IPS DF 4.7 (cell line): Measurements from ENCODE around the gene SYTL1.

Source experiments
- DNase-seq: peaks from one replicate; pipeline ENCODE4 v3.0.0-alpha.2; 2013; ENCODE audit warnings: low spot score; ENCODE audit errors: extremely low read depth

Gene SYTL1

GRCh38 chr1:27318136-27318535 is 23.7 kb upstream of the SYTL1 start:
- no peak for DNase-seq

- DNase-seq = no peak
Measured at GRCh38 chr1:27318596-27318995, 23.2 kb upstream of the SYTL1 start.

DNA sequence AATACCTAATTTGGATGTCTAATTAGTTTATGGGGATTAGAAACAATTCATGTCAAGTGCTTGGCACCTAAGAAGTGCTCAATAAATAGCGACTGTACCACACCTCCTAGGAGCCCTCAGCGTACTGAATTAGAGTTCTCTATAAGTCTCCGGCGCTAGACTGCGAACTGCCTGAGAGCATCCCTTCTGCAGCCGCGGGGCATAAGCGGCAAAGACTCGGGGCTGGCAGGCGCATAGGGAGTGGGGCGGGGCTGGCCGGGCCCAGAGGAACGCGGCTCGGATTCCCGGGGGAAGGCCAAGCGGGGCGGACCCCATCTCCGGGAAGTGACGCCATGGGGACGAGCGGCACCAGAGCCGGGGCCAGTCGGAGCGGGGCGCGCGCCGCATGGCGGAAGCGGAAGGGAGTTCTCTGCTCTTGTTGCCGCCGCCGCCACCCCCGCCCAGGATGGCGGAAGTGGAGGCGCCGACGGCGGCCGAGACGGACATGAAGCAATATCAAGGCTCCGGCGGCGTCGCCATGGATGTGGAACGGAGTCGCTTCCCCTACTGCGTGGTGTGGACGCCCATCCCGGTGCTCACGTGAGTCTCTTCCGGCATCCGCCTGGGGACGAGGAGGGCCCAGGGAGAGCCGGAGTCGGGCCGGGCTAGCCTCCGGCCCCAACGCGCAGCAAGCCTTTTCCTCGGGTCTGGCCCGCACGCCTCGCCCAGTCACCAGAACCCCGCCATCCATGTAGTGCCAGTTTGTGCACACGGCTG is 19.8 kb upstream of the SYTL1 start, which contains the start of gene TMEM222:
Gene TMEM222, plus strand, starts transcription at position 351 of the 756 bp plus-strand sequence. Its CDS starts 35 bp downstream, at position 386.
- DNase-seq = no peak

- no peak for DNase-seq
Measured at GRCh38 chr1:27322569-27323240, 19.1 kb upstream of the SYTL1 start.

DNA sequence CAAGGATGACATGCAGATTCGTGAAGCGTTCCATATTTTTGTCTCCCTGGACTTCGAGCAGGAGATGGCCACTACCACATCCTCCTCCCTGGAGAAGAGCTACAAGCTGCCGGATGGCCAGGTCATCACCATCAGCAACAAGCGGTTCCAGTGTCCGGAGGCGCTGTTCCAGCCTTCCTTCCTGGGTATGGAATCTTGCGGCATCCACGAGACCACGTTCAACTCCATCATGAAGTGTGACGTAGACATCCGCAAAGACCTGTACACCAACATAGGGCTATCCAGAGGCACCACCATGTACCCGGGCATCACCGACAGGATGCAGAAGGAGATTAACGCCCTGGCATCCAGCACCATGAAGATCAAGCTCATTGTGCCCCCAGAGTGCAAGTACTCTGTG is 16.5 kb upstream of the SYTL1 start:
- DNase-seq = no peak

GRCh38 chr1:27327964-27328363 is 13.9 kb upstream of the SYTL1 start:
- DNase-seq = no peak

DNA sequence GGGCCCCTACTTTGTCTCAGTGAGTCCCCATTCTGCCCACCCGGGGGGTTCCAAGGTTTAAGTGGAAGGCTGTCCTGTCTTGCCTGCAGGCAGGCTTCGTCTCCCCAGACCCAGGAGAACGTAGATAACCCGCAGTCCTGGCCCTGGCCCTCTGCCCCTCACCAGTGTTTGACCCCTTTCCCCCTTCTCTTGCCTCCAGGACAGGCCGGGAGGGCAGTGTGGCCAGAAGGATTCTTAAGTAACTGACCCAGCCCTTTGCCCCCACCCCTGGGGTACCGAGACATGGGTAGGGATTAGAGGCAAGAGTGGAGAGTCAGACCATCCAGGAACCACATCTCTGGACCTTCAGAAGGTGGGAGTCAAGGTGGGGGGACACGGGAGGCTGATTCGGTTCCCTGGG is 11.0 kb upstream of the SYTL1 start:
- DNase-seq = no peak

DNA sequence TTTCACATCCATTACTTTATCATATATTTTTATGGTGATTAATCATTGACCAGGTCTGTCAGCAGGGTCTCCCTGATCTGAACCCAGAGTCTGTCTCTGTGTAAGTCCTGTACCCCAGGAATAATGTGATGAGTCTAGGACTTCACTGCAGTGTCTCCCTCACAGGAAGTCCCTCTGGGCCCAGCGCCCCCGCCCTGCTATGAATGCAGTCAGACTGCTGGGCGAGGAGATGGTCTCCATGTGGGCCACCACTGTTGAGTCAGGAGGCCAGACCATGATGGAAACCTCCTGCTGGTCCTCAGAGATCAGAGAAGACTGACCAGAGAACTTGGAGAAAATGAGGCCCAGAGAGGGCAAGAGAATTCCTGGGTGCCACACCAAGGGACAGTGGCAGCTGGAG is 10.4 kb upstream of the SYTL1 start:
- DNase-seq = no peak

GRCh38 chr1:27331922-27332321 is 9.9 kb upstream of the SYTL1 start:
- DNase-seq = no peak

GRCh38 chr1:27332536-27333281 is 9.1 kb upstream of the SYTL1 start:
- DNase-seq = no peak

GRCh38 chr1:27333717-27334279 is 8.0 kb upstream of the SYTL1 start:
- DNase-seq = no peak

GRCh38 chr1:27335506-27336422 is 6.1 kb upstream of the SYTL1 start:
- no peak for DNase-seq

DNA sequence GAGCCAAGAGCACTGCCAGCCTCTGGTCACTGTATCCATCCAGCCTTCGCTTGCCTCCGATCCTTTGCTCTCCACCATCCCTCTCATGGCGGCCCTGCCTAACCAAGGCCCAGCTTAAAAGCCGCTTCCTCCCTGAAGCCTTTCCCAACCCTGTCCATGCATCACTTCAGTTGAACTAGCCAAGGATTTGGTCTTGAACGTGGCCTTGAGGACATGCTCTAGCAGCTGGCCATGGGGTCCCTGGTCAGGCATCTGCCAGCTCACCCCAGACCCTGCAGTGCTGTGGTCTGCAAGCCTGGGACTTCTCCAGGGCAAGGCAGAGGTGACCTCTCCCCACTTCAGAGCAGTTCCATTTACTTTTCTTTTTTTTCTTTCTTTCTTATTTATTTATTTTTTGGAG is 5.1 kb upstream of the SYTL1 start:
- no peak for DNase-seq

GRCh38 chr1:27338751-27339150 is 3.1 kb upstream of the SYTL1 start:
- no peak for DNase-seq

GRCh38 chr1:27339213-27339612 is 2.6 kb upstream of the SYTL1 start:
- no peak for DNase-seq

- no peak for DNase-seq
Measured at GRCh38 chr1:27342391-27342777, 562 bp downstream of the SYTL1 start.

DNA sequence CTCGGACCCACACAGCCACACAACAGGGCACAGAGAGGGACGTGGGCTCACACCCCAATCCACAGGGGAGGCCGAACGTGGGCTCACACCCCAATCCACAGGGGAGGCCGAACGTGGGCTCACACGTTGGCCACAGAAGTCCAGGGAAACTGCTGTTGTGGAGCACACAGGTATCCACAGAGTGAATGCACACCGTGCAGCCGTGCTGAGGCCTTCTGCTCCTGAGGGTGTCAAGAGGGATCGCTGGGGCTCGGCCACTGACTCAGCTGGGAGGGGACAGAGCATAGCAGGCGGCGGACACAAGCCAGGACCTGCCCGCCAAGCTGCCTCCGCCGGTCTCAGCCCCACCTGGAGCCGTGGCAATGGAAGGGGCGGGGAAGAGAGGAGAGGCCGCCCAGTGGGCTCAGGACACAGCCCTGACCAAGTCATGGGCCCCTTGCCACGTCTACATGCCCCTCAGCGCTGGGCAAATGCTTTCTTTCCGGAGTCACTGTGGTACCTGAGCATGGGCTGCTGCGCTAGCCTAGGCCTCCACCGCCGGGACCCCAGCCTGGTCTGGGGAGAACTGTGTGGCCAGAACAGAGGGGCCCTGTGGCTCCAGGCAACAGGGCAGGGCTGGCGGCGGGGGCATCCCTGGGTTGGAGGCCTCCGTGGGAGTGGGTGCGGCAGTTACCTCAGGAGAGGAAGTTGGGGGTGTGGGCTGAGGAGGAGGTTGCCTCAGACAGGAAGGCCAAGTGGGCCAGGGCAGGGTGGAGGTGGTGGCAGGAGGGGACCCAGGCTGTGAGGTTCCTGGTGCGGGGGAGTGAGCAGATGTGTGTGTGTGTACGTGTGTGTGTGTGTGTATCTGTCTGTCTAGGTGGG is 1.2 kb downstream of the SYTL1 start:
- DNase-seq = no peak

- no peak for DNase-seq
Measured at GRCh38 chr1:27343639-27344025, 1.8 kb downstream of the SYTL1 start.

- DNase-seq = no peak
Measured at GRCh38 chr1:27345272-27345671, 3.5 kb downstream of the SYTL1 start.

DNA sequence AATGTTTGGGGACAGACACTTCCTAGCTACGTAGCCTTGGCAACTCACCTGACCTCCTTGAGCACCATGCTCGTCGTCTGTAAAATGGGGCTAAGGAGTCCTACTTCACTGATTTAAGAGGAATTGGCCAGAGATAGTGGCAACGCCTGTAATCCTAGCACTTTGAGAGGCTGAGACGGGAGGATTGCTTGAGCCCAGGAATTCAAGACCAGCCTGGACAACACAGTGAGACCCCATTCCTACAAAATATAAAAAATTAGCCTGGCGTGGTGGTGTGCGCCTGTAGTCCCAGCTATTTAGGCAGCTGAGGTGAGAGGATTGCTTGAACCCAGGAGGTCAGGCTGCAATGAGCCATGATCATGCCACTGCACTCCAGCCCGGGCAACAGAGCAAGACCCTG is 4.5 kb downstream of the SYTL1 start:
- DNase-seq = no peak
